K562 (cell line): Measurements from ENCODE around the gene SLC12A6. TPM values are rescaled to one million over a fixed set of nuclear protein-coding genes. Genes with fewer than 3 reads are reported as not detected.
A peak's percentile ranks its signal among the peaks of the same experiment; 100 is the strongest.

Experiments used
- ADNP ChIP-seq: fragments of 200-800 bp; sonication (Bioruptor generic); IDR thresholded peaks from 2 replicates; pipeline ENCODE4 v1.6.1; 2016; ENCODE audit warnings: missing genetic modification characterization, missing compliant biosample characterization
- CCAR2 ChIP-seq: fragments of 200-400 bp; formaldehyde crosslinking; IDR thresholded peaks from 2 replicates; pipeline ENCODE4 v1.6.1; 2017; ENCODE audit warnings: mild to moderate bottlenecking, low read depth, low read length
- CREBBP ChIP-seq: IDR thresholded peaks from one replicate; pipeline ENCODE4 v1.6.1; 2012; ENCODE audit warnings: low read depth, mild to moderate bottlenecking, control low read depth, inconsistent platforms, low read length
- CSDE1 ChIP-seq, 2 experiments: fragments of 450-650 bp; IDR thresholded peaks; 2 replicates each; pipeline ENCODE4 v1.6.1; 2016; ENCODE audit warnings: mild to moderate bottlenecking in 1 of 2
- FOXA3 ChIP-seq, 2 experiments: fragments of 450-650 bp in 1 of 2; sonication (generic) in 1 of 2; formaldehyde crosslinking; IDR thresholded peaks in 1 of 2; conservative IDR thresholded peaks in 1 of 2; 2 replicates each; pipeline versions ENCODE4 v1.4.0 to v1.8.0; 2020 to 2022; ENCODE audit warnings: mild to moderate bottlenecking in 2 of 2, missing genetic modification reagents in 1 of 2
- HOMEZ ChIP-seq: fragments of 250-450 bp; sonication (Bioruptor Pico); IDR thresholded peaks from 2 replicates; pipeline ENCODE4 v1.4.0; 2020; ENCODE audit warnings: mild to moderate bottlenecking, moderate library complexity
- ID3 ChIP-seq, 2 experiments: fragments of 250-450 bp in 1 of 2; fragments of 450-650 bp in 1 of 2; sonication (Bioruptor Pico) in 1 of 2; IDR thresholded peaks; 2 replicates each; pipeline versions ENCODE4 v1.6.1 to v1.8.0; 2016 to 2021; ENCODE audit warnings: mild to moderate bottlenecking in 2 of 2, moderate library complexity in 2 of 2, missing compliant biosample characterization in 1 of 2, missing genetic modification characterization in 1 of 2
- IFI16 ChIP-seq: fragments of 250-450 bp; sonication (Bioruptor Pico); IDR thresholded peaks from 2 replicates; pipeline ENCODE4 v2.1.2; 2022; ENCODE audit warnings: mild to moderate bottlenecking, inconsistent platforms
- ILF3 ChIP-seq: fragments of 450-650 bp; IDR thresholded peaks from 2 replicates; pipeline ENCODE4 v1.6.1; 2018; ENCODE audit warnings: antibody characterized with exemption, mild to moderate bottlenecking, moderate library complexity, borderline replicate concordance
- KDM4B ChIP-seq, 2 experiments: fragments of 450-650 bp in 1 of 2; sonication (generic) in 1 of 2; IDR thresholded peaks; 2 replicates each; pipeline ENCODE4 v1.6.1; 2016 to 2017; ENCODE audit warnings: borderline replicate concordance in 2 of 2, antibody characterized with exemption in 1 of 2, low read depth in 1 of 2, mild to moderate bottlenecking in 1 of 2
- MECOM ChIP-seq: fragments of 250-450 bp; sonication (Bioruptor Pico); IDR thresholded peaks from 2 replicates; pipeline ENCODE4 v1.8.0; 2022; ENCODE audit warnings: inconsistent platforms
- NFATC3 ChIP-seq: fragments of 450-650 bp; IDR thresholded peaks from 2 replicates; pipeline ENCODE4 v1.6.1; 2017; ENCODE audit warnings: mild to moderate bottlenecking
- NONO ChIP-seq, 2 experiments: fragments of 200-400 bp in 1 of 2; fragments of 450-650 bp in 1 of 2; formaldehyde crosslinking in 1 of 2; IDR thresholded peaks; 2 replicates each; pipeline ENCODE4 v1.6.1; 2017; ENCODE audit warnings: low read depth in 2 of 2, mild to moderate bottlenecking in 2 of 2, moderate library complexity in 2 of 2, low read length in 1 of 2
- PCBP1 ChIP-seq: fragments of 200-400 bp; formaldehyde crosslinking; IDR thresholded peaks from 2 replicates; pipeline ENCODE4 v1.6.1; 2018; ENCODE audit warnings: mild to moderate bottlenecking, low read depth, low read length; ENCODE audit not compliant: poor library complexity, severe bottlenecking
- SNRNP70 ChIP-seq: fragments of 200-400 bp; formaldehyde crosslinking; optimal IDR thresholded peaks from 2 replicates; pipeline ENCODE3; 2017; ENCODE audit warnings: low read depth, low read length
- SUPT5H ChIP-seq: fragments of 450-650 bp; IDR thresholded peaks from 2 replicates; pipeline ENCODE4 v1.6.1; 2016
- TAL1 ChIP-seq: fragments of 450-650 bp; IDR thresholded peaks from 2 replicates; pipeline ENCODE4 v1.6.1; 2016; ENCODE audit warnings: mild to moderate bottlenecking
- ZBTB8A ChIP-seq: fragments of 450-650 bp; IDR thresholded peaks from 2 replicates; pipeline ENCODE4 v1.6.1; 2018; ENCODE audit warnings: mild to moderate bottlenecking, moderate library complexity; ENCODE audit not compliant: partially characterized antibody
- ZHX1 ChIP-seq: fragments of 150-350 bp; conservative IDR thresholded peaks from 2 replicates; pipeline ENCODE4 v1.6.1; 2014; ENCODE audit warnings: low read length
- ZNF274 ChIP-seq: IDR thresholded peaks from 2 replicates; pipeline ENCODE4 v1.6.1; 2011; ENCODE audit warnings: low read depth, mild to moderate bottlenecking, low read length, moderate library complexity, borderline replicate concordance
- ZNF764 ChIP-seq: fragments of 250-450 bp; sonication (Bioruptor Pico); IDR thresholded peaks from 2 replicates; pipeline ENCODE4 v1.4.0; 2020; ENCODE audit warnings: low read depth, mild to moderate bottlenecking, moderate library complexity
- polyA plus RNA-seq, 8 experiments: library from polyadenylated mRNA; depleted of rRNA in 4 of 8; stranded (reverse) in 5 of 8; unstranded in 3 of 8; fragments of >200 nt; fragmentation: Nextera tagmentation in 2 of 8; fragmentation: Illumina TruSeq in 1 of 8; extraction: Ambion mirVana in 2 of 8; extraction: Trizol in 1 of 8; gene quantifications; 2 replicates each; pipeline versions ENCODE4 v1.2.1 to v1.2.3, GENCODE V29; 2011 to 2014; ENCODE audit warnings: inconsistent platforms in 1 of 8, missing spikeins in 1 of 8
- total RNA-seq, 7 experiments: library from RNA; depleted of rRNA in 6 of 7; stranded (reverse); fragments of >200 nt in 6 of 7; fragmentation: Illumina TruSeq in 2 of 7; extraction: Trizol in 2 of 7; gene quantifications; 2 replicates each; pipeline versions ENCODE4 v1.2.1 to v1.2.3, GENCODE V29; 2011 to 2021; ENCODE audit warnings: low replicate concordance in 1 of 7
- TF ChIP-seq, protein P1 (sequence below): fragments of 450-650 bp; IDR thresholded peaks from 2 replicates; pipeline ENCODE4 v1.6.1; 2014; ENCODE audit warnings: low read depth, mild to moderate bottlenecking, moderate library complexity, borderline replicate concordance

The SLC12A6 gene
- total and polyA plus RNA-seq, 9 of the 15 experiments (the other 6 are each of a cell fraction or from before 2014, with no cell fraction given), result 1.4 to 16.4 (median 6.7) TPM

GRCh38 chr15:34337557-34338306 is at the start of gene SLC12A6 (continued):
- no peak for TF ChIP-seq ZBTB8A
- peak; percentile 9; the same call in 1 of the 2 replicates for TF ChIP-seq ILF3
- peak; percentile 33 to 83; a peak in 2 of 4 replicates for TF ChIP-seq NONO (IDR thresholded peaks at IDR 0.05; ENCODE audit: low read depth in 2 of 2, low read length in 1 of 2)
- no peak for TF ChIP-seq SUPT5H
- no peak for TF ChIP-seq CSDE1 (IDR thresholded peaks at IDR 0.05)
- no peak for TF ChIP-seq ZNF764 (CRISPR knock-in tag)
- TF ChIP-seq, protein P1, sequence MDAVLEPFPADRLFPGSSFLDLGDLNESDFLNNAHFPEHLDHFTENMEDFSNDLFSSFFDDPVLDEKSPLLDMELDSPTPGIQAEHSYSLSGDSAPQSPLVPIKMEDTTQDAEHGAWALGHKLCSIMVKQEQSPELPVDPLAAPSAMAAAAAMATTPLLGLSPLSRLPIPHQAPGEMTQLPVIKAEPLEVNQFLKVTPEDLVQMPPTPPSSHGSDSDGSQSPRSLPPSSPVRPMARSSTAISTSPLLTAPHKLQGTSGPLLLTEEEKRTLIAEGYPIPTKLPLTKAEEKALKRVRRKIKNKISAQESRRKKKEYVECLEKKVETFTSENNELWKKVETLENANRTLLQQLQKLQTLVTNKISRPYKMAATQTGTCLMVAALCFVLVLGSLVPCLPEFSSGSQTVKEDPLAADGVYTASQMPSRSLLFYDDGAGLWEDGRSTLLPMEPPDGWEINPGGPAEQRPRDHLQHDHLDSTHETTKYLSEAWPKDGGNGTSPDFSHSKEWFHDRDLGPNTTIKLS, result peak; percentile 83
- TF ChIP-seq NFATC3, result no peak
- TF ChIP-seq KDM4B (IDR thresholded peaks at IDR 0.05; ENCODE audit: borderline replicate concordance in 2 of 2, low read depth in 1 of 2), result no peak
- TF ChIP-seq ZHX1, result no peak
- no peak for TF ChIP-seq CREBBP
- no peak for TF ChIP-seq HOMEZ (CRISPR knock-in tag)
- TF ChIP-seq IFI16 (CRISPR knock-in tag), result no peak
- no peak for TF ChIP-seq CCAR2
- no peak for TF ChIP-seq MECOM (CRISPR knock-in tag)
- TF ChIP-seq SNRNP70, result no peak
- no peak for TF ChIP-seq TAL1
- no peak for TF ChIP-seq PCBP1
- TF ChIP-seq ID3 (CRISPR knock-in tag; IDR thresholded peaks at IDR 0.05), result no peak
- TF ChIP-seq ID3 (tag; IDR thresholded peaks at IDR 0.05), result no peak
- no peak for TF ChIP-seq ZNF274
- TF ChIP-seq FOXA3 (CRISPR knock-in tag; conservative IDR thresholded peaks at IDR 0.05 in 1 of 2, IDR thresholded peaks at IDR 0.05 in 1 of 2), result peak in 1 of 2 experiments; percentile 79; a peak in 2 of 4 replicates
- no peak for TF ChIP-seq ADNP (tag)
